Measurements from ENCODE around the gene FHL5. TPM values are rescaled to one million over a fixed set of nuclear protein-coding genes. Genes with fewer than 3 reads are reported as not detected.

FHL5 gene, protein sequence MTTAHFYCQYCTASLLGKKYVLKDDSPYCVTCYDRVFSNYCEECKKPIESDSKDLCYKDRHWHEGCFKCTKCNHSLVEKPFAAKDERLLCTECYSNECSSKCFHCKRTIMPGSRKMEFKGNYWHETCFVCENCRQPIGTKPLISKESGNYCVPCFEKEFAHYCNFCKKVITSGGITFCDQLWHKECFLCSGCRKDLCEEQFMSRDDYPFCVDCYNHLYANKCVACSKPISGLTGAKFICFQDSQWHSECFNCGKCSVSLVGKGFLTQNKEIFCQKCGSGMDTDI
- 10 to 100 TPM in 1 of 2 donors, under 1 TPM in 1; 0.35 to 13.8 TPM for total RNA-seq

GRCh38 chr6:96562886-96563285 lies at the start of gene FHL5:
Gene FHL5 (plus strand): TSS chr6:96563128. CDS start chr6:96603614, 40,486 bp downstream.
- H3K27ac ChIP-seq = peak within 1 kb of the TSS in 1 of 2 donors; percentile 14
- no peak for DNase-seq (ENCODE audit: low spot score)
- TF ChIP-seq CTCF (IDR thresholded peaks at IDR 0.05) = no peak
- no peaks in the 10 kb centered on the region for H3K4me1 ChIP-seq
- H3K36me3 ChIP-seq = no peaks in the 10 kb centered on the region
- no peaks in the 10 kb centered on the region for H3K9me3 ChIP-seq
- H3K27me3 ChIP-seq = no peaks in the 10 kb centered on the region
- peak within 1 kb of the TSS in 1 of 2 donors; percentile 17 for H3K4me3 ChIP-seq

- no peak for DNase-seq (ENCODE audit: low spot score)
- no peak for TF ChIP-seq CTCF (IDR thresholded peaks at IDR 0.05)
- Histone ChIP-seq H3K27me3 (no peaks in the 10 kb centered on the region), H3K4me3 (peak overlapping the region; percentile 67 to 76), H3K36me3 (peaks cover 6% of the 10 kb centered on the region), H3K4me1 (peaks cover 0 to 28% of the 10 kb centered on the region in 2 donors), H3K27ac (peak overlapping the region in 1 of 2 donors; percentile 96), H3K9me3 (no peaks in the 10 kb centered on the region)
Observed at GRCh38 chr6:96520171-96521115, 42.5 kb upstream of the FHL5 start.

DNA sequence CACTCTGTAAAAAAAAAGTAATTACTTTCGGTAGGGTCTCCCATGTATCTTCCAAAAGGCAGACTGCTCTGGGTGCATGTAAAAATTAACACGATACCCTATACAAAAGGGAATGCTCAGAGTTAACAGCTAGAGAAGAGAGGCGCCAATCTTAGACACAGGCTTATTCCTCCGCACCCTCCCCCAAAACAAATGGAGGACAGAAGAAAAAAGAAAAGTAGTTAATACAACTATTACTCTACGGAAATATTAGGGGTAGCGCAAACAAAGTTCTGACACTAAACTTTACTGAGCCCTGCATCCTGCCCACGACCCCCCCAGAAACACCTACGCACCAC lies 41.7 kb upstream of the FHL5 start:
- Histone ChIP-seq H3K4me3 (peak overlapping the region; percentile 67 to 76), H3K27ac (peak overlapping the region; percentile 90 to 96), H3K36me3 (peaks cover 14% of the 10 kb centered on the region), H3K27me3 (no peaks in the 10 kb centered on the region), H3K4me1 (peaks cover 0 to 28% of the 10 kb centered on the region in 2 donors), H3K9me3 (no peaks in the 10 kb centered on the region)
- no peak for TF ChIP-seq CTCF (IDR thresholded peaks at IDR 0.05)
- DNase-seq (ENCODE audit: low spot score) = no peak

- no peaks in the 10 kb centered on the region for H3K9me3 ChIP-seq
- H3K27me3 ChIP-seq = no peaks in the 10 kb centered on the region
- peak; percentile 93 for DNase-seq (ENCODE audit: low spot score)
- H3K4me1 ChIP-seq = peaks cover 0 to 28% of the 10 kb centered on the region in 2 donors
- peak within 1 kb of the TSS; percentile 67 to 76 for H3K4me3 ChIP-seq
- H3K36me3 ChIP-seq = peaks cover 20% of the 10 kb centered on the region
- peak in 1 of 2 donors; percentile 21 for TF ChIP-seq CTCF (IDR thresholded peaks at IDR 0.05)
- H3K27ac ChIP-seq = peak within 1 kb of the TSS; percentile 90 to 96
Observed at GRCh38 chr6:96521644-96522464, 41.1 kb upstream of the FHL5 start, which contains the start of gene UFL1. Gene UFL1 (plus strand): TSS chr6:96521806. CDS start chr6:96521874, 68 bp downstream.

GRCh38 chr6:96522465-96523009 lies 40.4 kb upstream of the FHL5 start:
- peak overlapping the region; percentile 90 to 96 for H3K27ac ChIP-seq
- peaks cover 25% of the 10 kb centered on the region for H3K36me3 ChIP-seq
- DNase-seq (ENCODE audit: low spot score) = no peak
- no peaks in the 10 kb centered on the region for H3K27me3 ChIP-seq
- H3K4me3 ChIP-seq = peak overlapping the region; percentile 67 to 76
- TF ChIP-seq CTCF (IDR thresholded peaks at IDR 0.05) = no peak
- H3K4me1 ChIP-seq = peaks cover 0 to 28% of the 10 kb centered on the region in 2 donors
- H3K9me3 ChIP-seq = no peaks in the 10 kb centered on the region

Measured in right atrium auricular region (tissue), 2 donors.